Inferior parietal cortex (tissue), 1 donor: ENCODE data around the gene HOMEZ.

Experiments
- DNase-seq: peaks from one replicate; pipeline ENCODE4 v3.0.0-alpha.2; 2016; ENCODE audit errors: extremely low spot score

Gene HOMEZ

DNA sequence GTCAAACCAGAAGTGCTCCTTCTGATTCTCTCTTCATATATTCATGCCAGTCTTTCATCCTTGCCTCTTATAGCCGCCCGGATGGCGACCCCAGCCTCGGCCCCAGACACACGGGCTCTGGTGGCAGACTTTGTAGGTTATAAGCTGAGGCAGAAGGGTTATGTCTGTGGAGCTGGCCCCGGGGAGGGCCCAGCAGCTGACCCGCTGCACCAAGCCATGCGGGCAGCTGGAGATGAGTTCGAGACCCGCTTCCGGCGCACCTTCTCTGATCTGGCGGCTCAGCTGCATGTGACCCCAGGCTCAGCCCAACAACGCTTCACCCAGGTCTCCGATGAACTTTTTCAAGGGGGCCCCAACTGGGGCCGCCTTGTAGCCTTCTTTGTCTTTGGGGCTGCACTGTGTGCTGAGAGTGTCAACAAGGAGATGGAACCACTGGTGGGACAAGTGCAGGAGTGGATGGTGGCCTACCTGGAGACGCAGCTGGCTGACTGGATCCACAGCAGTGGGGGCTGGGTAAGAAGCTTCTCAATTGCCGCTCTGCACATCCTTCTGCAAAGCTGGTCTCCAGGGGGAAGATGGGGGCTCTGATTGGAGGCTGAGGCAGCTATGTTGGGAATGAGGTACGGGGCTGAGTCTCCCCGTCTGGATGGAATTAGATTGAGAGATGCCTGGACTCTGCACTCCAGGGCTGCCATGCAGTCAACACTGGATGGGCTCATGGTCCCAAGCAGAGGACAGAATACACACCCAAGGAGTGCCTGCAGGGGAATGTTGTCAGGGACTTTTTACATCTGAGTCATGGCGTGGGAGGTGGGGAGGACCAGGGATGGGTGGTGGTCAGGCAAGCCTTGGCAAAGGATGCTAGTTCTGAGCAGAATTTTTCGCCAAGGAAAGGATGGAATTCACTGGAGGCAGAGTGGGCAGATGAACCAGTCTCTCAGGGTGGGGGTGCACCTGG lies 22.0 kb upstream of the HOMEZ start:
- no peak for DNase-seq

GRCh38 chr14:23307146-23307530 lies 21.2 kb upstream of the HOMEZ start:
- no peak for DNase-seq

DNA sequence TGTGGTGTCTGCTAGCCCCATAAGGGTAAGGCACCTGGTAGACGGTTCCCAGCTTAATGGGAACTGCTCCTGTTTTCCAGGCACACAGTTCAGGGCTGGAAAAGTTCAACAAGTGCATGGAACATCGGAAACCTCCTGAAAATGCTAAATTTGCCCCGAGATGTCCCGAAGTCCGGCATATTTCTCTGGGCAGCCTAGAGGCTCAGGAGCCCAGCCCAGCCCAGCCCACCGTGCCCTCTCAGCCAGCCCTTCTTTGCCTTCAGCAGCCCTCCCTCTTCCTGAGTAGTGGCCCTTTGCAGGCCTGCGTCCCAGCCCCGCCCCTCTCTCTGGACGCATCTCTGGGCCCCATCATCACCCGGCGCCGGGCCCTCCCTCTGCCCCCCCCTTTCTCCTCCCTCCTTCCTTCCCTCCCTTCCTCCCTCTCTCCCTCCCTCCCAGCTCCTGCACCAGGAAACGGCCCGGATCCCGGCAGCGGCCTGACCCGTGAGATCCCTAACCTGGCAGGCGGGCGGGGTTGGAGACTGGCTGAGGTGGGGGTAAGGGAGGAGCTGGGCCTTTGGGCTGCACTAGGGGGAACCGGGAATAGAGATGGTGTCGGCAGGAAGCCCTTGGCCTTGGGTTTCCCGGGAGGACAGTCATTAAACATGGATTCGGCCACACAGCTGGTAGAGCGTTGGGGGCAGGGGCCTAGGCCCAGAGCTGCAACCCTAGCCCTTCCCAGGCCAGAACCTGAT lies 20.6 kb upstream of the HOMEZ start, which contains the start of gene BCL2L2:
Gene BCL2L2, plus strand, starts transcription at position 422 of the 734 bp plus-strand sequence. CDS start 935 bp downstream, outside the sequence.
- peak; percentile 60 for DNase-seq

DNA sequence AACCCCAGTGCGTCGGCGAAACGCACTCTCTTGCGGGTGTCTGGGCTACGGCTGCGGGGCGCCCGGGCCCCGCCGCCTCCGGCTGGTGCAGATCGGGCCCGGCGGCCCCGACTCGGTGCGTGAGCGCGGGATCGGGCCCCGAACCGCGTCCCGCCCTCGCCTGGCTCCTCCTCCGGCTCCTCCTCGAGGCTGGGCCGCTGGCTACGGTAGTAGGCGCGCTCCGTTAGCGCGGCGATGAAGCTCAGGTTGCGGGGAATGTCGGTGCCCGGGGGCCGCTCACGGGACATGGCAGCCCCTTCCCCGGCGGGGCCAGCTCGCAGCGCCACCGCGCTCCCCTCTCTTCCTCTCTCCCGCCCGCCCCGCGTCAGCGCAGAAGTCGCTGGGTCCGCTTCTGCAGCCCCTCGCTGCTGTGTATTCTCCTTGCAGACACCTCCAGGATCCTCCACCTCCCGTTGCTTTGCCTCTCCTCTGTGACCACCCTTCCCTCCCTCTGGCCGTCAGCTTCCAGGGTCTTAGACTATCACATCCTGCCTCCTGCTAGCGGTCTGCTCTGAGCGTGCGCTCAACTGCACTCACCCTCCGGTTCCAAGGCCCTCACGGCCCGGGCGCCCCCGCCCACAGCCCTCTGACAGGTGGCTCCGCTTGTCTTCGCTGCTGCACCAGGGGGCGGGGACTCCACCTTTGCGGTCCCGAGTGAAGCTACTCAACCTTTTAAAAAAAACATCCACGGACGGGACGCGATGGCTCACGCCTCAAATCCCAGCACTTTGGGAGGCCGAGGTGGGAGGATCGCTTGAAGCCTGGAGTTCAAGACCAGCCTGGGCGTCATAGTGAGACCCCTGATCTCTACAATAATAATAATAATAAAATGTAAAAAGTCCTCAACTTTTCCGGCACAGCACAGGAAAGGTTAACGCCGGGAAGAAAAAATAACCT lies 16.6 kb upstream of the HOMEZ start, which contains the start of gene PPP1R3E:
Gene PPP1R3E, minus strand, starts transcription at position 570 of the 936 bp plus-strand sequence. Its CDS starts 283 bp downstream, at position 287.
- peak; percentile 54 for DNase-seq

GRCh38 chr14:23301969-23302289 lies 16.0 kb upstream of the HOMEZ start:
- no peak for DNase-seq

- DNase-seq: peak; percentile 96
Observed at GRCh38 chr14:23301288-23301968, 15.5 kb upstream of the HOMEZ start.

DNA sequence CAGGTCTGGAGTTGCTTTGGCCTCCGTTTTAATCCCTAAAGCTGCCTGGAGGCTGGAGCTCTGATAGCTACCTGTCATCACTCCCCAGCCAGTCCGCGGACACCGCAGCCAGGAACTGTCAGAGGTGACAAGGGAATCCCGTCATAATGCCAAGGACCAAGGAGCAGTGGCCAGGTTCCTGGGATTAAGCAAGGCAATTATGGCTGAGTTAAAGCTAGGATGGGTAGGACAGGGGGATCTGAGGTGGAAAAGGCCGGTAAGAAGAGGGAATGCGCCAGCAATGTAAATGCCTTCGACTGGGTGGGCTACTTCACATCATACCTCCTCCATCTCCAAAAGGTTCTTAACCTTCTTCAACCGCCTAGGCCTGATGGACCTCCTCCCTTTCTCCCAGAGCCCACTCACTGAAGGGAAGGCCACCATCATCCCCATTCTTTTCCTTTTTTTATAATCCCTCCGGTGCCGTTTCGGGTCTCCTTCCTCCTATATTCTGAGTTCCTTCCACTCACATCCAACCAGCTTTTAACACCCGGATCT lies 14.8 kb upstream of the HOMEZ start:
- peak; percentile 48 for DNase-seq

GRCh38 chr14:23299986-23300686 lies 14.2 kb upstream of the HOMEZ start:
- DNase-seq: peak; percentile 29

DNA sequence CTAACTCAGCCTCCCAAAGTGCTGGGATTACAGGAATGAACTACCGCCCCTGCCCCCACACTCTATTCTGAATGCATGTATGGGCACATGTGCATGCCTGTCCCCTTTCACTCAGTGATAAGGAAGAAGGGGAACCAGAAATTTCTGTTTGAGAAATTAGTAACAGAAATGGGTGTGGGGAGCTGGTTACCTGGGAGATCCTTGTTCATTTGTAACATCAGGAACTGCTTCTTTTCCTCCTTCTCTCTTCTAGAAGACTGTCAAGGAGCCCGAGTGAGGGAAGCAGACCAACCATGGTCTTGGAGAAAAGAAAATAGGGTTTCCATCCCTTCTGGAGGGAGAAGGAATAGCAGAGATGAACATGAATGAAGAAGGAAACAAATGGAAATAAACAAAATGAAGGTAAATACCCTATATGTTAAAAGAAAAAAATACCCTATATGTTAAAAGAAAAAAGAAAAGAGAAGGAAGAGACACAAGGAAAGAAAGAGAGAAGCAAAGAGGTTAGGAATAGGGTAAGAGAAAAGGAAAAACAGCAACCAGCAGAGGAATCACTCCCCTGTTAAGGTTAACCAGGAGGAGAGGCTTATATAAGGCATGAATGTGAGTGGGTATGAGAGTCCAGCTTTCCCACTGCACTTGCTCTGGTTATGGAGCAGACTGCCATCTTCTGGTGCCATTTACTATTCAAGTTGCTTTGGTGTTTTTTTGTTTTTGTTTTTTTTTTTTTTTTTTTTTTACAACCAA lies 13.5 kb upstream of the HOMEZ start:
- DNase-seq: peak; percentile 77

DNA sequence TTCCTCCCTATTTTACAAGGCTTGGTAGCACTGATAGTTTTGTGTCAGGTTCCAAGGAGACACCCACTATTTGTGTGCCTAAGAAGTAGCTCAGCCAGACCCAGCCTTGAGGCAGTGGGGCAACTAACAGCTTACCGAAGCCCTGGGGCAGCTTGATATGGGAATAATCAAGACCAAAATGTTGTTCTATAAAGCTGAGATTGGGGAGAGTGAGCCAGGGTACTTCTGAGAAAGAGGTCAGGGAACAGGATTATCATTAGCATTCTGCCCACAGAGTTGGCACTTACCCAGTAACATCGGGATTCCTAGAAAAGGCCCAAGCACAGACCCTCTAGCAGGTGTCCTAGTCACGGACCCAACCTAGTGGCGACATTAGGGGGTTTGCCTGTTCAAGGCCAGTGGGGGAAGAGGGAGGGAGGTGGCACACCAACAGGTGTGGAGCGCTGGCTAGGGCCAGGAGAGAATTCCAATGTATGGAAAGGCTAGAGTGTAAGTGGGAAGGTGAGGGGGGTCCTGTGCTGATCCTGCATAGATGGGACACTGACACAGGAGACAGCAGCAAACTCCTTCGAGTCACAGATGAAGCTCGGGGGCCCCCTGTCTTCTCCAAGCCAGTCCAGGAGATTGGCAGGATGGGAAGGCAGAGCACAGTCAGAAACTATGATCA lies 11.8 kb upstream of the HOMEZ start:
- no peak for DNase-seq

DNA sequence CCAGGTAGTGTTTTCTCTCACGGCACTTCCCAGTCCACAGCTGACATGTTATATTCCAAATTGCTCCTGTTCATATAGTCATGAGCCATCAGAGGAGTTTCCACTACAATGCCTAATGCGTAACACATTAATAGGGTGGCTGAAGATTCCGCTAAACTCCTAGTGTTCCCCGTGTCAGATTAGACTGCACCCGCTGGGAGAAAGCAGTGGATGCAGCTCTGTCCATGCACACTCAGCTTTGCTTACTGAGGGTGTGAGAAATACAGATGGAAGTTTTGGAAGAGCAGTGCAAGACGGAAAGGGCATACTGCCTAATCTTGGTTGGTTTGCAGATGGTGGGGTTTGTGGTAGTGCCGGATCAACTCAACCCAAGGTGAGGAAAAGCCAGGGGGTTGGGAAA lies 11.2 kb upstream of the HOMEZ start:
- no peak for DNase-seq

GRCh38 chr14:23296012-23296777 lies 10.3 kb upstream of the HOMEZ start:
- DNase-seq: no peak

DNA sequence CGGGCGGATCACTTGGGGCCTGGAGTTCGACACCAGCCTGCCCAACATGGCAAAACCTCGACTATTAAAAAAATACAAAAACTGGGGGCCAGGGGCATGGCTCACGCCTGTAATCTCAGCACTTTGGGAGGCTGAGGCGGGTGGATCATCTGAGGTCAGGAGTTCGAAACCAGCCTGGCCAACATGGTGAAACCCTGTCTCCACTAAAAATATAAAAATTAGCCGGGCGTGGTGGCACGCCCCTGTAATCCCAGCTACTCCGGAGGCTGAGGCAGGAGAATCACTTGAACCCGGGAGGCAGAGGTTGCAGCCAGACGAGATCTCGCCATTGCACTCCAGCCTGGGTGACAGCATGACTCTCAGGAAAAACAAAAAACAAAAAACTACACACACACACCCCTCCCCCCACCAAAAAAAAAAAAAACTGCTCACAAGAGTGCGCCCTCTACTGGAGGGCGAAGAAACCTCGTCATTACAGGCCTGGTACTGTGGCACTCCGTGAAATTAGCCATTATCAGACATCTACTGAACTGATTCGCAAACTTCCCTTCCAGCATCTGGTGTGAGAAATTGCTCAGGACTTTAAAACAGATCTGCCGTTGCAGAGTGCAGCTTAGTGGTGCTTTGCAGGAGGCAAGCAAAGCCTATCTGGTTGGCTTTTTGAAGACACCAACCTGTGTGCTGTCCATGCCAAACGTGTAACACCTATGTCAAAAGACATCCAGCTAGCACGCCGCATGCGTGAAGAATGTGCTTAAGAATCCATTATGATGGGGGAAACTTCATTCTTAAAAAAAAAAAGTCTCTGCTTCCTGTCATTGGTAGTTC lies 9.0 kb upstream of the HOMEZ start:
- peak; percentile 85 for DNase-seq

- no peak for DNase-seq
Observed at GRCh38 chr14:23286902-23287479, 1.1 kb upstream of the HOMEZ start.

DNA sequence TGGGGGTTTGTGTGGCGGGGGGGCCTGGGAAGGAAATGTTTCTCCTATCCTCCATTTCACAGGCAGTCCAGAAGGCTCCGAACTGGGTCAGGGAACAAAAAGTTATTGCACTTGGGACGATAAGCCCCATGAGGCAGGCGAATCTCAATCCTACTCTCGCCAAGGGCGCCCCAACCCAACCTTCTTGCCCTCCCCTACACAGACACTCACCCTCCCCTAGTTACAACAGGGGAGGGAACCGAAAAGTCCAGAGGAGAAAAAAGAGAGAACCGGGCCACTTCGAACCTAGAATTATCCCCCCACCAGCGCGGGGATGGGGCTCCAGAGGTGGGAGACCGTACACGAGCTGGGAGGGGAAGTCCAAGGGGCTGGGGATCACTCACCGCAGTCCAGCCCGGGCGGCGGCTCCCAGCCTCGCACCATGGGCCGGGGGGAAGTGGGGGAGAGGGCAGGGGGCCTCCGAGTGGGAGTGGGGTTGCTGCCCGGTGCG lies 357 bp downstream of the HOMEZ start:
- DNase-seq: peak; percentile 35

DNA sequence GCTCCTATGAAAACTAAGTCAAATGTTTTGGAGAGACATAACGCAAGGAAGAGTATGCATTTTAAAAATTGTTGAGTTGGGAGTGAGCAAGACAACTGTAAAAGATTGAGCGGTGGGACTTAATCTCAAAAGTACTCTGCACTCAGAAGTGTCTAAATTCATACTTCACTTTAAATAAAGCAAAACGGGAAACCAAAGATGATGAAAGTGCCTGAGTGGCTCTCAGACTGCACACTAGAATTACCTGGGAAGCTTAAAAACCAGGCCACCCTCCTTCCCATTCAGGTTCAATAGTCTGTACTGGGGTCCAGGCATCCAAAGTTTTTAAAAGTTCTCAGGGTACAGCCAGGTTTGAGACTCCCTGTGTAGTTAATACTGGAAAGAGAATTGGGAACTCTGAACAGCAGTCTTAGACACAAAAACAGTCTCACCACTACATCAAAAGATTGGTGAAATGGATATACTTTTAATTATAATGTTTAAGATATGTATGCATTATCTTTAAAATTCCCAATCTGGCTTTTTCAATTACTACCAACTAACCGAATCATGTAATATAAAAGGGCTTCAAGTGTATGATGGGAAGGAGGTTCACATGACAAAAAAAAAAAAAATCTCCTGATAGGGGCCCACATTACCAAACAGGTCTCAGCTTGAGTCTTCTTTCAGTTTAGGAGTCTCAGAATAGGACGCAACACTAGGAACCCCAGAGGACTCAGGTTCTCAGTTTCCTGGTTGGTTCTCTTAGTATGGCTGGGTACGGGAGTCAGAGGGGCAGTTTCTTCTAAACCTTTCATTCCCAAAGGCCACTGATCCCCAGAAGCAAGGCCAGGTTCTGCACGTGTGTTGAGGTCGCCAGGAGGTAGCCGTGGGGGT lies 1.0 kb downstream of the HOMEZ start:
- peak; percentile 27 for DNase-seq
